ENCODE data around the gene VIT. TPM values are rescaled to one million over a fixed set of nuclear protein-coding genes. Genes with fewer than 3 reads are reported as not detected.

The VIT gene
- total and polyA plus RNA-seq, 2 donors (not counting 1 experiment from before 2014, with no cell fraction given) = 0.17 to 0.62 TPM

- DNase-seq (ENCODE audit: low read depth in 2 of 2) = no peak
- H3K4me1 ChIP-seq (ENCODE audit: control insufficient read depth, extremely low read depth, insufficient read depth, low read length) = no peaks in the 10 kb centered on the region
- no peak overlapping the region for H3K4me3 ChIP-seq (replicated peaks in 1 of 4; ENCODE audit: control extremely low read depth in 1 of 4, insufficient read depth in 1 of 4, low read depth in 3 of 4, low read length in 4 of 4)
- H3K27ac ChIP-seq (ENCODE audit: insufficient read depth, low read length) = no peak overlapping the region
- H4K20me1 ChIP-seq (ENCODE audit: control insufficient read depth, extremely low read depth, insufficient read depth, low read length) = no peaks in the 10 kb centered on the region
- no peak overlapping the region for H3K9ac ChIP-seq (ENCODE audit: insufficient read depth, low read length)
- H2AFZ ChIP-seq (ENCODE audit: low read length) = no peak overlapping the region
- no peaks in the 10 kb centered on the region for H3K36me3 ChIP-seq (ENCODE audit: control insufficient read depth, insufficient read depth, low read length)
- H3K4me2 ChIP-seq (ENCODE audit: extremely low read depth, insufficient read depth, low read length) = no peak overlapping the region
- no peaks in the 10 kb centered on the region for H3K9me3 ChIP-seq (ENCODE audit: control insufficient read depth, insufficient read depth, low read depth, low read length)
- no peaks in the 10 kb centered on the region for H3K79me2 ChIP-seq (ENCODE audit: control insufficient read depth, insufficient read depth, low read length)
- no peaks in the 10 kb centered on the region for H3K27me3 ChIP-seq (ENCODE audit: control insufficient read depth, insufficient read depth, low read length)
- TF ChIP-seq EZH2 (IDR thresholded peaks at IDR 0.05; ENCODE audit: low read length, missing control alignments) (no peak), CTCF (conservative IDR thresholded peaks at IDR 0.05 in 1 of 2, IDR thresholded peaks at IDR 0.05 in 1 of 2; ENCODE audit: low read depth in 1 of 2, low read length in 2 of 2) (no peak)
Measured at GRCh38 chr2:36858551-36859365, 162.3 kb downstream of the VIT start.

GRCh38 chr2:36859366-36859792 lies 162.9 kb downstream of the VIT start:
- Histone ChIP-seq H3K9ac (ENCODE audit: insufficient read depth, low read length) (no peak overlapping the region), H3K36me3 (ENCODE audit: control insufficient read depth, insufficient read depth, low read length) (no peaks in the 10 kb centered on the region), H2AFZ (ENCODE audit: low read length) (no peak overlapping the region), H3K27ac (ENCODE audit: insufficient read depth, low read length) (no peak overlapping the region), H3K27me3 (ENCODE audit: control insufficient read depth, insufficient read depth, low read length) (no peaks in the 10 kb centered on the region), H3K79me2 (ENCODE audit: control insufficient read depth, insufficient read depth, low read length) (no peaks in the 10 kb centered on the region), H3K4me2 (ENCODE audit: extremely low read depth, insufficient read depth, low read length) (no peak overlapping the region), H4K20me1 (ENCODE audit: control insufficient read depth, extremely low read depth, insufficient read depth, low read length) (no peaks in the 10 kb centered on the region), H3K4me1 (ENCODE audit: control insufficient read depth, extremely low read depth, insufficient read depth, low read length) (no peaks in the 10 kb centered on the region), H3K4me3 (replicated peaks in 1 of 4; ENCODE audit: control extremely low read depth in 1 of 4, insufficient read depth in 1 of 4, low read depth in 3 of 4, low read length in 4 of 4) (no peak overlapping the region), H3K9me3 (ENCODE audit: control insufficient read depth, insufficient read depth, low read depth, low read length) (no peaks in the 10 kb centered on the region)
- TF ChIP-seq CTCF (conservative IDR thresholded peaks at IDR 0.05 in 1 of 2, IDR thresholded peaks at IDR 0.05 in 1 of 2; ENCODE audit: low read depth in 1 of 2, low read length in 2 of 2) (no peak), EZH2 (IDR thresholded peaks at IDR 0.05; ENCODE audit: low read length, missing control alignments) (no peak)
- no peak for DNase-seq (ENCODE audit: low read depth in 2 of 2)

- Histone ChIP-seq H3K9me3 (ENCODE audit: control insufficient read depth, insufficient read depth, low read depth, low read length) (no peaks in the 10 kb centered on the region), H3K4me3 (replicated peaks in 1 of 4; ENCODE audit: control extremely low read depth in 1 of 4, insufficient read depth in 1 of 4, low read depth in 3 of 4, low read length in 4 of 4) (no peak overlapping the region), H2AFZ (ENCODE audit: low read length) (no peak overlapping the region), H3K79me2 (ENCODE audit: control insufficient read depth, insufficient read depth, low read length) (no peaks in the 10 kb centered on the region), H3K4me2 (ENCODE audit: extremely low read depth, insufficient read depth, low read length) (no peak overlapping the region), H3K4me1 (ENCODE audit: control insufficient read depth, extremely low read depth, insufficient read depth, low read length) (no peaks in the 10 kb centered on the region), H4K20me1 (ENCODE audit: control insufficient read depth, extremely low read depth, insufficient read depth, low read length) (no peaks in the 10 kb centered on the region), H3K36me3 (ENCODE audit: control insufficient read depth, insufficient read depth, low read length) (no peaks in the 10 kb centered on the region), H3K27me3 (ENCODE audit: control insufficient read depth, insufficient read depth, low read length) (no peaks in the 10 kb centered on the region), H3K27ac (ENCODE audit: insufficient read depth, low read length) (no peak overlapping the region), H3K9ac (ENCODE audit: insufficient read depth, low read length) (no peak overlapping the region)
- no peak for DNase-seq (ENCODE audit: low read depth in 2 of 2)
- TF ChIP-seq EZH2 (IDR thresholded peaks at IDR 0.05; ENCODE audit: low read length, missing control alignments) (no peak), CTCF (conservative IDR thresholded peaks at IDR 0.05 in 1 of 2, IDR thresholded peaks at IDR 0.05 in 1 of 2; ENCODE audit: low read depth in 1 of 2, low read length in 2 of 2) (no peak)
Measured at GRCh38 chr2:36861896-36862295, 165.4 kb downstream of the VIT start.

Other genes starting within 250 kb of the VIT start
- 55.2 and 64.7 TPM in 2 replicates for gene FEZ2, start 98.5 kb upstream of the VIT start, total RNA-seq
- 59.7 and 86.9 TPM in 2 replicates for gene FEZ2, start 98.5 kb upstream of the VIT start, polyA plus RNA-seq